ENCODE measurements around the gene ARHGDIA.

ARHGDIA gene

DNA sequence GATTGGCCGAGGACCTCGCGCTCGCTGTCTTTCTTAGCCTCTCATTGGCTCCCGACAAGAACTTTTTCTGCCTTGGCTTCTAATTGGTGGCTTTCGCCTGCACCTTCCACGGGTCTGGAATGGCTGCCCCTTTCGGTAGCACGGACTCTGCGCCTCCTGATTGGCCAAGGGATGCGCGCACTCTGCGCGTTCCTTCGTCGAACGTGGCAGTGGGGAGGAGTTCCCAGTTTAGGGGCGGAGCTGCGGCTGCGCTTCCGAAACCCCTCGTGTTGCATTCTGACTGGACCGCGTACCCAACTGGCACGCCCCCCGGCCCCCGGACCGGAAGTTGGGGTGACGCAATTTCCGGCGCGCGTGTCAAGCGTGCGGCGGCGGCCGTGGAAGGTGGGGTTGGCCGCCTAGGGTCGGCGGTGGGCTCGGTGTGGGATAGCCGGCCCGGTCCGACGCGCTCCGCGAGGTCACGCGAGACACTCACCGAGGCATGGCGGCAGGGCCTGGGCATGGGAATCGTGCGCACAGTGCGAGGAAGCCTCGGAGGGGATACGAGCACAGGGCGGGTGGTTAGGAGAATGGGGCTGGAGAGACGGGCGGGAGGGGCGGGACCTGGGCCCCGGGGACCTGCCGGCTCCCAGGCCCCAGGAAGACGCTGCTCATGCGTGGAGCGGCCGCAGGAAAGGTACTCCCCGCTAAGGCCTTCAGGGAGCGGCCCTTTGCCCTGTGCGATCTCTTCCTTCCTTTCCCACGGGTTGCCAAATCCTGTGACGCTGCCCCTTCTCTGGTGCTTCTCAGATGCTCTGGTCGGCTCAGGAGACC is 10.2 kb downstream of the ARHGDIA start:
- ChIA-PET POLR2A (interaction anchor here (0.6 to 1.9 kb wide), 7 partner anchors 8 to 56 kb away, joined by 3 to 11 read pairs (median 9); partner anchors contain the start of genes MCRIP1 and PPP1R27), CTCF (no interaction called here)
- TF ChIP-seq ARNT (IDR thresholded peaks at IDR 0.05): no peak
- TF ChIP-seq CTBP1 (IDR thresholded peaks at IDR 0.05; ENCODE audit: borderline replicate concordance): no peak
- TF ChIP-seq LEF1 (IDR thresholded peaks at IDR 0.05; ENCODE audit: borderline replicate concordance): peak; percentile 74; the same call in 1 of the 2 replicates
- no peak for TF ChIP-seq BHLHE40 (IDR thresholded peaks at IDR 0.05; ENCODE audit: borderline replicate concordance)
- TF ChIP-seq, protein P1, sequence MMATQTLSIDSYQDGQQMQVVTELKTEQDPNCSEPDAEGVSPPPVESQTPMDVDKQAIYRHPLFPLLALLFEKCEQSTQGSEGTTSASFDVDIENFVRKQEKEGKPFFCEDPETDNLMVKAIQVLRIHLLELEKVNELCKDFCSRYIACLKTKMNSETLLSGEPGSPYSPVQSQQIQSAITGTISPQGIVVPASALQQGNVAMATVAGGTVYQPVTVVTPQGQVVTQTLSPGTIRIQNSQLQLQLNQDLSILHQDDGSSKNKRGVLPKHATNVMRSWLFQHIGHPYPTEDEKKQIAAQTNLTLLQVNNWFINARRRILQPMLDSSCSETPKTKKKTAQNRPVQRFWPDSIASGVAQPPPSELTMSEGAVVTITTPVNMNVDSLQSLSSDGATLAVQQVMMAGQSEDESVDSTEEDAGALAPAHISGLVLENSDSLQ (IDR thresholded peaks at IDR 0.05): peak; percentile 41
- TF ChIP-seq ELF4 (IDR thresholded peaks at IDR 0.05): peak; percentile 26; the same call in 1 of the 2 replicates
- TF ChIP-seq L3MBTL2 (conservative IDR thresholded peaks at IDR 0.05): peak; percentile 95
- peak; percentile 98 for DNase-seq (ENCODE audit: extremely low spot score)

DNA sequence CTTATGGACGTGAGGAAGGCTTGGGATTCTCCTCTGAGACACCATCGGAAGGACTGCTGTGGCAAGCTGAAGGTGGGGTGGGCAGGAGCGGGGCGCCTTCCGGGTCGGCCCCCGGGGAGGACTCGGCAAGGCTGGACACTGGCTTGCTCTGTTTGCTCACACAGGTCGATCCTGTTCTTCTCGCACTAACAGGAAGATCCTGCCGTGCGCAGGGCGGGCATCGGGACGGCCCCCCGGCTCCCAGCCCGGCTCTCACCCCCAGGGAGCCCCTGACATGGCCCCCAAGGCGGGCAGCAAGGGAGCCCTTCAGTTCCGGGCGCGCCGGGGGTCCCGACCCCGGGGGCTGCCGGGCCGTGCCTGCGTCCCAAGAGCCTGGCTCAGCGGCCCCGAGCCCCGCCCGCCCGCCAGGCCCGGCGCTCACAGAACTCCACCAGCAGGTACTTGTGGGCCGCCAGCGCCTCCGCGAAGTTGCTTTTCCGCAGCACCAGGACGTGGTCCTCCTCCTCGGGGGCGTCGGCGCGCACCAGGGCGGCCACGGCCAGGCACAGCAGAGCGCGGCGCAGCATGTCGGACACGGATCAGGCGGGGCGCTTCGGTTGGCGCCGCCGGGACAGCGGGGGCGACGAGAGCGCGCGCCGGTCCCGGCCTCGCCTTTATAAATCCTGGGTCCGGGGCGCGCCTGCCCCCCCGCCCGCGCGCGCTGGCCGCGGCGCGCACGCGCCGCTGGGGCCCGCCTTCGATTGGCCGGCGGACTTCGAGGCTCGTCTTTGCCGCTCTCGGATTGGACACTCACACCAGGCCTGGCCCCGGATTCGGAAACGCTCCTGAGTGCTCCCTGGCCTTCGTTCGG is 11.0 kb downstream of the ARHGDIA start, which contains the start of gene P4HB:
TSS of gene P4HB (minus strand) at position 630 of the 850 bp plus-strand sequence. CDS start at position 566, 64 bp downstream.
- ChIA-PET CTCF (no interaction called here), POLR2A (interaction anchor here (0.6 to 1.9 kb wide), 14 partner anchors 7 to 163 kb away, joined by 3 to 11 read pairs (median 4); partner anchors contain the start of genes CENPX, LRRC45, MCRIP1 and MRPL12)
- peak; percentile 97 for DNase-seq (ENCODE audit: extremely low spot score)
- no peak for TF ChIP-seq CTBP1 (IDR thresholded peaks at IDR 0.05; ENCODE audit: borderline replicate concordance)
- TF ChIP-seq FOXM1 (IDR thresholded peaks at IDR 0.05; ENCODE audit: borderline replicate concordance): peak; percentile 81

DNA sequence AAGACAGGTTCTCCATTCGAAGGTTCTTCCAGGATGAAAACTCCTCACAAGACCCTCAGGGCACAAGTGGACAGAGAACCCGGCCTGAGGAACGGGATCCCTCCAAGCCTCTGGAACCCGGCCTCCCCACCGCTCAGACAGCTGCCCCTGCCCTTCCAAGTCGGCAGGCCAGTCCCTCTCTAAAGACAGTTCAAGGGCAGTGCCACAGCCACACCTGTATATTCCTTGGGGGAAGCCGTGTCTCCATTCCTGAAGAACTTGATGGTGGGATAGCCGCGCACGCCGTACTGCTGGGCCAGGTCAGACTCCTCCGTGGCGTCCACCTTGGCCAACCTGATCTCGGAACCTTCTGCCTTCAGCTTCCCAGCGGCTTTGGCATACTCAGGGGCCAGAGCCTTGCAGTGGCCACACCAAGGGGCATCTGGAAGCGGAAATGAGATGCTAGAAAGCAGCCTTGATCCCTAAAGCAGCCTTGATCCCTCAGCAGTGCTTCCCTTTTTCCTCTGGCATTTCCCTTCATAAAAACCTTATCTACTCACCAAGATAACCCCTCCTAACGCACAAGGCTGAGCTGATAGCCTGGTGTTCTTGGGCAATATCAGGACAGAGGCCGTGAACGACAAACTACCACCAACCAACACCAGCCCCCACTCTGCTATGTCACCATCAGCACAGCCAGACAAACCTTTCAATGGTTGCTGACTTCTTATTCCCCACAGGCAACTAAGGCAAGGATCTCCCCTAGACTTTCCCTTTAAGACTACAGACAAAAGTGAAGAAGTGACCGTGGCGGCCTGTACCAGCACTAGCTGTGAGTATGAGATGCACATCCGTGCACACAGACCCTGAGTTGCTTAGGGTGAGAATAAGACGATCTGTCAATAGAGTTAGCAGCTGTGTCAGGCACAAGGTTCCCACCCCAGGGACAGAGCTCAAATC is 11.9 kb downstream of the ARHGDIA start:
- ChIA-PET POLR2A (interaction anchor here (0.6 to 1.4 kb wide), 9 partner anchors 8 to 164 kb away, joined by 3 to 9 read pairs (median 3); partner anchors contain the start of genes CENPX, LRRC45, MCRIP1 and MRPL12), CTCF (no interaction called here)
- DNase-seq (ENCODE audit: extremely low spot score): no peak
- TF ChIP-seq L3MBTL2 (conservative IDR thresholded peaks at IDR 0.05): no peak

DNA sequence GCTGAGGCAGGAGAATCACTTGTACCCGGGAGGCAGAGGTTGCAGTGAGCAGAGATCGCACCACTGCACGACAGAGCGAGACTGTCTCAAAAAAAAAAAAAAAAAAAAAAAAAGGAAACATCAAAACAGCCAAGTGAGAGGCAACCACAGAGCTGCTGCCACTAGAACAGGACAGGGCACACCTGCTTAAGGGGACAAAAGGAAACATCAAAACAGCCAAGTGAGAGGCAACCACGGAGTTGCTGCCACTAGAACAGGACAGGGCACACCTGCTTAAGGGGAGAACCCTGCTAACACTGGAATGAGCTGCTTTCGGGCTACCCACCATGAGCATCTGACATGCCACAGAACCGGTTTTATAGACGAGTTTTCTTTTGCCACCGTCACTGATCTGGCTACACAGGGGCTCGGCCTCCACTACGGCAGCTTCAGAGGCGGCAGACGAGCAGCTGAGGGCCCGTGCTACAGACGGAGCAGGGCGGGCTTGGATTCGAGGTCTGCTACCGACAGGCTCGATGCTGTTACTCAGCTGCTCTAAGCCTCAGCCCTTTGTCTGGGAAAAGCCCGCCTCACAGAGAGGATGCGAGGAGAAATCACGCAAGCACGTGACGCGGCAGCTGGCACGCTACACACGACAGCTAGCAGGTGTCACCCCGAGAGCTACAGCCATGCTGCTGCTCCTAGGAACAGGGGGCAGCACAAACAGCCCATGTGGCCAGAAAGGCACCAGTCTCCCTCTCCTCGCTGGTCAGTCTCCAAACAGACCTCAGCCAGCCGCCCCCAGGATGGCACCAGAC is 12.8 kb downstream of the ARHGDIA start:
- ChIA-PET CTCF (no interaction called here), POLR2A (interaction anchor here (1.4 kb wide), 1 partner anchor 9 kb away, joined by 4 read pairs; no protein-coding TSS in a partner anchor)
- DNase-seq (ENCODE audit: extremely low spot score): no peak
- TF ChIP-seq SUZ12 (IDR thresholded peaks at IDR 0.05) (no peak), TARDBP (IDR thresholded peaks at IDR 0.05) (no peak), NFRKB (IDR thresholded peaks at IDR 0.05) (no peak), ELF4 (IDR thresholded peaks at IDR 0.05) (no peak), FOXA1 (IDR thresholded peaks at IDR 0.05) (no peak)
- TF ChIP-seq, protein P1 (IDR thresholded peaks at IDR 0.05): no peak

DNA sequence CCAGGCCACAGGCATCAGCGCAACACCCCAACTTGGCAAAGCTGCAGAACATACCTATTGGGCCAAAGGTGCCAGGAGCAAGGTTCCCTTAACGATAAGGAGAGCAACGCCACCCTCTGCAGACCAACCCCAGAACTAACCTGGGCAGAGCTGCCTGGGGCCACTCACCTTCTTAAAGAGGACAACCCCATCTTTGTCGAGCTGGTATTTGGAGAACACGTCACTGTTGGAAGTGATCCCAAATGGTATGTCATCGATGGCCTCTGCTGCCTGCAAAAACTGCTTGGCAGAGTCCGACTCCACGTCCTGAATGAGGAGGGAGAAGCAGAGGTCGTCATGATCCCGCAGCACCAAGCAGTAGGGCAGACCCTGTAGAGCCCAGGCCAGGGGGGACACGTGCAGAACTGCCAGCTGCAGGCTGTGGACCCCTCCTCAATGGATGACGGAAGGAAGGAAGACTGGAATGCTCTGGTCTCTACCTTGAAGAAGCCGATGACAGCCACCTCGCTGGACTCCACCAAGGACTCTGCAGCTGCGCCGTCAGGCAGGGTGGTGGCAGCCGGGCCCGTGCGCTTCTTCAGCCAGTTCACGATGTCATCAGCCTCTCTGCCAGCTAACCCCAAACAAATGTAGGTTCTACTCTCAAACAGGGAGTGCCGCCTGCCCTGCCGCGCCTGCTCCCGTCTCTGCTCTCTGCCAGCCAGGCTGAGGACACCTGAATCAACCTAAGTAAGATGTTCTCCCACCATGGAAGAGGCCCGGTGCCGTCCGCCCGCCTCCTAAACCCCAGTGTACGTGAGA is 16.0 kb downstream of the ARHGDIA start:
- DNase-seq (ENCODE audit: extremely low spot score): no peak
- ChIA-PET CTCF (interaction anchor here (0.9 to 1.1 kb wide), 4 partner anchors 17 to 301 kb away, joined by 3 to 4 read pairs (median 3); no protein-coding TSS in a partner anchor), POLR2A (interaction anchor here (1.0 to 1.4 kb wide), 2 partner anchors 12 to 22 kb away, joined by 4 read pairs; partner anchors contain the start of gene MCRIP1)
- TF ChIP-seq ZNF384 (IDR thresholded peaks at IDR 0.05) (no peak), ARNT (IDR thresholded peaks at IDR 0.05) (no peak), FOXA1 (IDR thresholded peaks at IDR 0.05) (no peak)

DNA sequence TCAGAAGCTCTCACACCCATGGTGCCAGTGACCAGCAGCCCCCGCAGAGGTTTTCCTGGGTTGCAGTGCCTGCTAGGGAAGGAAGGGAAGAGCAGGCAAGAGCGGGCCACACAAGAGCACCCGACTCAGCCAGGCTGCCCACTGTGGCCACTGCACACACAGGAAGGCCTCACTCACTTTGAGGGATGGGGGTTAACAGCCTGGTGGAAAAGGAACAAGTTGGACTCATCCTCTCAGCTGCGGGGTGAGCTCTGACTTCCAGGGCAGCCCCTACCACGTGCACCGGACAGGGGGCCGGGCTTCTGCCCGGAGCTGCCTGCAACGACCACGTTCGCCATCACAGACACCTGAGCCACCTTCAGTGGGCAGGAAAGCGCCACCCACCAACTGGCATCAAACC is 18.9 kb downstream of the ARHGDIA start:
- POLR2A ChIA-PET: interaction anchor here (1.0 to 2.1 kb wide), 5 partner anchors 9 to 19 kb away, joined by 4 to 9 read pairs (median 7); partner anchors contain the start of genes MCRIP1 and P4HB
- CTCF ChIA-PET: no interaction called here
- TF ChIP-seq FOXM1 (IDR thresholded peaks at IDR 0.05; ENCODE audit: borderline replicate concordance): no peak
- no peak for TF ChIP-seq ELF4 (IDR thresholded peaks at IDR 0.05)
- TF ChIP-seq, protein P1 (IDR thresholded peaks at IDR 0.05): no peak
- no peak for DNase-seq (ENCODE audit: extremely low spot score)

Measured in HEK293T (cell line).